Gastroesophageal sphincter (tissue), 4 donors: ENCODE measurements around the gene ZDHHC3. TPM values are rescaled to one million over a fixed set of nuclear protein-coding genes. Genes with fewer than 3 reads are reported as not detected.

Source experiments
- ATAC-seq: fragments of 150-250 bp; one replicate; pipeline ENCODE4 v1.9.1; 2016; ENCODE audit warnings: mild to moderate bottlenecking, moderate library complexity
- H3K27ac ChIP-seq, 4 donors: fragments of 200-600 bp; sonication (generic) in 3 of 4; 1 replicate in 3 of 4; 2 replicates in 1 of 4; pipeline ENCODE4 v1.5.1; 2016 to 2019
- H3K27me3 ChIP-seq: fragments of 200-600 bp; sonication (generic); one replicate; pipeline ENCODE4 v1.5.1; 2019
- H3K36me3 ChIP-seq, 2 donors: fragments of 200-600 bp; sonication (generic); one replicate each; pipeline ENCODE4 v1.5.1; 2019; ENCODE audit warnings: control low read depth in 1 of 2
- H3K4me1 ChIP-seq, 3 donors: fragments of 200-600 bp; sonication (generic); 1 replicate in 2 of 3; 2 replicates in 1 of 3; pipeline ENCODE4 v1.5.1; 2016 to 2019; ENCODE audit warnings: control low read depth in 2 of 3
- H3K4me3 ChIP-seq, 2 donors: fragments of 200-600 bp; sonication (generic); one replicate each; pipeline ENCODE4 v1.5.1; 2019; ENCODE audit warnings: mild to moderate bottlenecking in 1 of 2, moderate library complexity in 1 of 2
- H3K9me3 ChIP-seq, 3 donors: fragments of 200-600 bp; sonication (generic); one replicate each; pipeline ENCODE4 v1.5.1; 2017 to 2019; ENCODE audit warnings: control low read depth in 2 of 3
- CTCF ChIP-seq, 4 experiments: fragments of 200-600 bp in 2 of 4; fragments of 450-650 bp in 2 of 4; sonication (generic) in 1 of 4; IDR thresholded peaks; one replicate each; pipeline ENCODE4 v1.5.1; 2017 to 2019; ENCODE audit warnings: antibody characterized with exemption in 4 of 4, mild to moderate bottlenecking in 2 of 4, moderate library complexity in 2 of 4
- EP300 ChIP-seq: sonication (generic); formaldehyde crosslinking; IDR thresholded peaks from one replicate; pipeline ENCODE4 v1.6.1; 2017; ENCODE audit warnings: antibody characterized with exemption, mild to moderate bottlenecking
- POLR2A ChIP-seq, 2 donors: fragments of 450-650 bp; IDR thresholded peaks; one replicate each; pipeline ENCODE4 v1.6.1; 2017; ENCODE audit warnings: antibody characterized with exemption in 2 of 2, mild to moderate bottlenecking in 2 of 2, moderate library complexity in 1 of 2
- POLR2AphosphoS5 ChIP-seq: sonication (generic); formaldehyde crosslinking; IDR thresholded peaks from one replicate; pipeline ENCODE4 v1.6.1; 2017; ENCODE audit warnings: antibody characterized with exemption
- WGBS, 2 donors: methylation state at CpG; one replicate each; pipeline ENCODE4 v1.1.5; 2018; ENCODE audit warnings: low coverage in 1 of 2; 5-methylcytosine and 5-hydroxymethylcytosine counted together
- total RNA-seq, 4 donors: library from RNA; depleted of rRNA; stranded (reverse); fragments of >200 nt; gene quantifications; one replicate each; pipeline ENCODE4 v1.1.0, GENCODE V29; 2016

ZDHHC3 gene
- total RNA-seq, 4 donors from 2014 or later = 66.6 to 91.2 (median 78.5) TPM

DNA sequence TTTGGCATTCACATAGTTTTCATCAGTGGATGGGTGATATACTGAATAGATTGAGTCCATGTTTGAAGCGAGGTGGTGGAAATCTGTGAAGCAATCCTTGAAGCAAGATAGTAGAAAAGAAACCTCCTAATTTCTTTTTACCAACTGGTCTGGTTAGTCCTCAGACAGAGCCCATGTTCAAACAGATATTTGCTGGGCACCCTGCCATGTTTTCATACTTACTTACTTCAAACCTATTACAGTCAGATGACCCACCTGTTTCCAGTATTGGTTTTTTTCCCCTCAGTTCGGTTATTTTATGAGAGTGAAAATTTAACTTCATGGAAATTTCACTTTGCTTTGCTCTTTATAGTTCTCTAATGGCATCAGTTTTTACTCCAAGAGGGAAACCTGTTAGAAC is 23.8 kb upstream of the ZDHHC3 start:
- H3K4me1 ChIP-seq = peaks cover 0 to 13% (median 6%) of the 10 kb centered on the region in 3 donors
- no peak overlapping the region for H3K4me3 ChIP-seq
- ATAC-seq = no peak
- H3K36me3 ChIP-seq = peaks cover 0 to 87% of the 10 kb centered on the region in 2 donors
- peaks cover 0 to 2% (median 0%) of the 10 kb centered on the region in 3 donors for H3K9me3 ChIP-seq
- H3K27me3 ChIP-seq = no peaks in the 10 kb centered on the region
- TF ChIP-seq EP300 (no peak), POLR2A (IDR thresholded peaks at IDR 0.05) (no peak), CTCF (IDR thresholded peaks at IDR 0.05) (no peak), POLR2AphosphoS5 (no peak)
- no peak overlapping the region for H3K27ac ChIP-seq
- 75 to 77% methylated on average over 2 of the region's 2 CpGs for WGBS, 2 donors

DNA sequence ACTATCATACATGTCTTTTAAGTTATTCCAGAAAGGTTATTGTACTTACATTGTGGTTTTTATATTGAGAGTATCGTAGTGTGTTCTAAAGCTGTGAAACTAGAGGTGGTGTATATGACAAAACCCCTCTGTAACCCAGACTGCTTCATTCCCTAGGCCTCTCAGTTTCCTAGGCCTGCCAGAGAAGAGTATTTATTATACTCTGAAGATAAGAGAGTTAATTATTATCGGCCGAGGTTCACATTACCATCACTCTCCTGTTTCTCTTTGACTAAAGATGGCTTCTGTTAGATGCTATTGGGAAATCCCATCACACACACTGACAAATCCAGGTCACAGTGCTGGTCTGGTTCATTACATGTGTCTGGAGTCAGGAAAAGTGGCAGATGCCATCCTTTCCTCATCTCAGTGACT is 20.6 kb upstream of the ZDHHC3 start:
- TF ChIP-seq POLR2AphosphoS5 (no peak), POLR2A (IDR thresholded peaks at IDR 0.05) (no peak), CTCF (IDR thresholded peaks at IDR 0.05) (no peak), EP300 (no peak)
- Histone ChIP-seq H3K4me1 (peaks cover 0 to 28% (median 6%) of the 10 kb centered on the region in 3 donors), H3K9me3 (no peaks in the 10 kb centered on the region), H3K4me3 (no peak overlapping the region), H3K36me3 (peaks cover 0 to 77% of the 10 kb centered on the region in 2 donors), H3K27ac (no peak overlapping the region), H3K27me3 (no peaks in the 10 kb centered on the region)
- 70 to 76% methylated on average over 3 of the region's 3 CpGs for WGBS, 2 donors
- ATAC-seq = no peak

- H3K9me3 ChIP-seq = no peaks in the 10 kb centered on the region
- no peak overlapping the region for H3K4me3 ChIP-seq
- TF ChIP-seq EP300 = no peak
- TF ChIP-seq POLR2AphosphoS5 = no peak
- no peak for TF ChIP-seq POLR2A (IDR thresholded peaks at IDR 0.05)
- TF ChIP-seq CTCF (IDR thresholded peaks at IDR 0.05) = no peak
- H3K27ac ChIP-seq = peak overlapping the region in 3 of 4 donors; percentile 24 to 43 (median 30)
- peak; percentile 71 for ATAC-seq
- WGBS, 2 donors = 14 to 15% methylated on average over 1 of the region's 8 CpGs
- peaks cover 0 to 28% (median 6%) of the 10 kb centered on the region in 3 donors for H3K4me1 ChIP-seq
- H3K27me3 ChIP-seq = no peaks in the 10 kb centered on the region
- H3K36me3 ChIP-seq = peaks cover 0 to 77% of the 10 kb centered on the region in 2 donors
These were observed 19.3 kb upstream of the ZDHHC3 start for GRCh38 chr3:44995142-44995770.

DNA sequence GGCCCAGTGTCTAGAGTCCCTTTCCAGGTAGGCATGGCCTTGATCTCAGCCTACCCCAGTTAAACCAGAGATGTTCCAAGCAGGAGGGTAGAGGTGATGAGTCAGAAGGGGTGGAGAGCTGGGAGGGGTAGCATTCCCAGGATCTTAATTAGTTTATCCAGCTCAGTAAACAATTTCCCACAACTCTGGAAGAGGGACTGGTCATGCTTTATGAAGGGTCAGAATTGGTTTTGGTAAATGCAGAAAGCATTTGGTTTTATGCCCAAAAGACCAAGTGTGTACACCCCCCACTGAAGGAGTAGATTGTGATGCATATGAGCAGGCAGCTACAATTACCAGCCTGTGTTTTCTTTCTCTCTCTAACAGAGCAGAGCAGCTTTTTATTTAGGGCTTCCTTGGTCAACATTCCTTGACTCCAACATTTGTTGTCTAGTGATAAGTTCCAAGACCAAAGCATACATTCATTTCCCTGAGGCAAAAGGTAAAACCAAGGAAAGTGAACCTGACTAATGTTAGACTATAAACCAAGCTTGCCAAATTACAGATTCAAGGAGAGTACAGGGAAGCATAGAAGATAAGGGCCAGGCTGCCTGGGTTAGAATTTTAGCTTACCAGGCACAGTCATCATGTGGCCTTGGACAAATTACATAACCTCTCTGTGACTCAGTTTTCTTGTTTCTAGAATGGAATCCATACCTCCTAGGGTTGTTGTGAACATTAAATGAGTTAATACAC is 17.7 kb upstream of the ZDHHC3 start:
- Histone ChIP-seq H3K9me3 (no peaks in the 10 kb centered on the region), H3K27ac (peak overlapping the region in 1 of 4 donors; percentile 43), H3K27me3 (no peaks in the 10 kb centered on the region), H3K36me3 (peaks cover 0 to 73% of the 10 kb centered on the region in 2 donors), H3K4me1 (peaks cover 0 to 28% (median 6%) of the 10 kb centered on the region in 3 donors), H3K4me3 (no peak overlapping the region)
- ATAC-seq = peak; percentile 6
- TF ChIP-seq POLR2AphosphoS5 (no peak), EP300 (no peak), POLR2A (IDR thresholded peaks at IDR 0.05) (no peak), CTCF (IDR thresholded peaks at IDR 0.05) (no peak)
